HEK293 (cell line): ENCODE data around the gene SLC4A11.

ENCODE experiments used
- RBAK ChIP-seq: fragments of 450-650 bp; formaldehyde crosslinking; IDR thresholded peaks from 2 replicates; pipeline ENCODE4 v1.5.1; 2016; ENCODE audit warnings: missing biosample characterization, missing genetic modification characterization
- YY1 ChIP-seq: fragments of 450-650 bp; formaldehyde crosslinking; IDR thresholded peaks from 2 replicates; pipeline ENCODE4 v1.5.1; 2018; ENCODE audit warnings: missing biosample characterization, missing genetic modification characterization
- TF ChIP-seq, protein P1 (sequence below): fragments of 450-650 bp; formaldehyde crosslinking; IDR thresholded peaks from 2 replicates; pipeline ENCODE4 v1.5.1; 2016; ENCODE audit warnings: missing biosample characterization, missing genetic modification characterization
- TF ChIP-seq, protein P2 (sequence below): fragments of 450-650 bp; formaldehyde crosslinking; IDR thresholded peaks from 2 replicates; pipeline ENCODE4 v1.5.1; 2016; ENCODE audit warnings: missing biosample characterization, missing genetic modification characterization

DNA sequence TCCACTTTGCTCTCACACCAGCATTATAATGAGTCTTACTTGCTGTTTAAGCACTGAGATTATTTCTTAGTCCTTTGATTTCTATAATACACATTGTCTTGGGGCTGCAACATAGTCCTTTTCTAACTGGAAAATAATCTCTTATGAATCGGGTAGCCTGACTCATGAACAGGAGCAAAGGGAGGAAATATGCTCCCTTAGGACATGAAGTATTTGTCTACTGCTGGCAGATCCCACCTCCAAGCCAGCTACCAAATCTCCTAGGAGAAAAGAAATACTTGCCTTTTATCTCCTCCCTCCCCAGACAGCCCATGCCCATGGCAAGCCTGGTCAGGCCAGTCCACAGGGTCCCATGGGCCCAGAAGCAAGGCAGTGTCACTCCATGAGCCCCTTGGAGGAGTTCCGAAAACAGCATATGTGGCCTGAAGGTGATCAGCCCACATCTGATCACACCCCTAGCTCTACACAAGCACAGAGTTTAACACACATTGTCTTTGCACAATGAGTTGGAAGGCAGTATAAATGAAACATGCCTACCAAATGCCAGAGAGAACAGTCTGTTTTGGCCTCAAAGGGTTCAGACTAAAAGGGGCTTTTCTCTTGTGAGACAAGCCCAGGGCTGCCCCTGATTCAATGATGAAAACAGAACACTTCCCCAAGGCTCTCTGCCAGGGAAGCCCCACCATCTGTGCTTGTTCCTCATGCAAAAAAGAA is 37.1 kb upstream of the SLC4A11 start:
- TF ChIP-seq, protein P1, sequence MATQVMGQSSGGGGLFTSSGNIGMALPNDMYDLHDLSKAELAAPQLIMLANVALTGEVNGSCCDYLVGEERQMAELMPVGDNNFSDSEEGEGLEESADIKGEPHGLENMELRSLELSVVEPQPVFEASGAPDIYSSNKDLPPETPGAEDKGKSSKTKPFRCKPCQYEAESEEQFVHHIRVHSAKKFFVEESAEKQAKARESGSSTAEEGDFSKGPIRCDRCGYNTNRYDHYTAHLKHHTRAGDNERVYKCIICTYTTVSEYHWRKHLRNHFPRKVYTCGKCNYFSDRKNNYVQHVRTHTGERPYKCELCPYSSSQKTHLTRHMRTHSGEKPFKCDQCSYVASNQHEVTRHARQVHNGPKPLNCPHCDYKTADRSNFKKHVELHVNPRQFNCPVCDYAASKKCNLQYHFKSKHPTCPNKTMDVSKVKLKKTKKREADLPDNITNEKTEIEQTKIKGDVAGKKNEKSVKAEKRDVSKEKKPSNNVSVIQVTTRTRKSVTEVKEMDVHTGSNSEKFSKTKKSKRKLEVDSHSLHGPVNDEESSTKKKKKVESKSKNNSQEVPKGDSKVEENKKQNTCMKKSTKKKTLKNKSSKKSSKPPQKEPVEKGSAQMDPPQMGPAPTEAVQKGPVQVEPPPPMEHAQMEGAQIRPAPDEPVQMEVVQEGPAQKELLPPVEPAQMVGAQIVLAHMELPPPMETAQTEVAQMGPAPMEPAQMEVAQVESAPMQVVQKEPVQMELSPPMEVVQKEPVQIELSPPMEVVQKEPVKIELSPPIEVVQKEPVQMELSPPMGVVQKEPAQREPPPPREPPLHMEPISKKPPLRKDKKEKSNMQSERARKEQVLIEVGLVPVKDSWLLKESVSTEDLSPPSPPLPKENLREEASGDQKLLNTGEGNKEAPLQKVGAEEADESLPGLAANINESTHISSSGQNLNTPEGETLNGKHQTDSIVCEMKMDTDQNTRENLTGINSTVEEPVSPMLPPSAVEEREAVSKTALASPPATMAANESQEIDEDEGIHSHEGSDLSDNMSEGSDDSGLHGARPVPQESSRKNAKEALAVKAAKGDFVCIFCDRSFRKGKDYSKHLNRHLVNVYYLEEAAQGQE (tag by site-specific recombination) = no peak
- TF ChIP-seq RBAK (tag by site-specific recombination) (no peak), YY1 (tag by site-specific recombination) (no peak)
- TF ChIP-seq, protein P2, sequence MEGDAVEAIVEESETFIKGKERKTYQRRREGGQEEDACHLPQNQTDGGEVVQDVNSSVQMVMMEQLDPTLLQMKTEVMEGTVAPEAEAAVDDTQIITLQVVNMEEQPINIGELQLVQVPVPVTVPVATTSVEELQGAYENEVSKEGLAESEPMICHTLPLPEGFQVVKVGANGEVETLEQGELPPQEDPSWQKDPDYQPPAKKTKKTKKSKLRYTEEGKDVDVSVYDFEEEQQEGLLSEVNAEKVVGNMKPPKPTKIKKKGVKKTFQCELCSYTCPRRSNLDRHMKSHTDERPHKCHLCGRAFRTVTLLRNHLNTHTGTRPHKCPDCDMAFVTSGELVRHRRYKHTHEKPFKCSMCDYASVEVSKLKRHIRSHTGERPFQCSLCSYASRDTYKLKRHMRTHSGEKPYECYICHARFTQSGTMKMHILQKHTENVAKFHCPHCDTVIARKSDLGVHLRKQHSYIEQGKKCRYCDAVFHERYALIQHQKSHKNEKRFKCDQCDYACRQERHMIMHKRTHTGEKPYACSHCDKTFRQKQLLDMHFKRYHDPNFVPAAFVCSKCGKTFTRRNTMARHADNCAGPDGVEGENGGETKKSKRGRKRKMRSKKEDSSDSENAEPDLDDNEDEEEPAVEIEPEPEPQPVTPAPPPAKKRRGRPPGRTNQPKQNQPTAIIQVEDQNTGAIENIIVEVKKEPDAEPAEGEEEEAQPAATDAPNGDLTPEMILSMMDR (tag by site-specific recombination) = no peak
